Psoas muscle (tissue), 8 donors: ENCODE results near the gene AGMO. TPM values are rescaled to one million over a fixed set of nuclear protein-coding genes. Genes with fewer than 3 reads are reported as not detected.
"Not testable (repeated sequence)": the region's sequence is repeated elsewhere in the genome, so short reads cannot be mapped to it uniquely, and the experiment has no call there.

Experiments
- ATAC-seq, 4 donors: fragments of 200-7000 bp; cut with Tn5 transposase; one replicate each; pipeline ENCODE4 v1.9.1; 2020; ENCODE audit warnings: moderate library complexity in 3 of 4, mild to moderate bottlenecking in 2 of 4
- DNase-seq, 2 donors: peaks; one replicate each; pipeline ENCODE4 v3.0.0-alpha.2; 2020
- H3K27ac ChIP-seq: fragments of 200-600 bp; one replicate; pipeline ENCODE4 v1.8.0; 2022
- H3K27me3 ChIP-seq, 3 donors: fragments of 200-600 bp in 1 of 3; one replicate each; pipeline versions ENCODE4 v1.6.1 to v1.8.0; 2013 to 2022; ENCODE audit warnings: low read length in 2 of 3, mild to moderate bottlenecking in 2 of 3, moderate library complexity in 1 of 3; ENCODE audit not compliant: insufficient read depth in 3 of 3
- H3K36me3 ChIP-seq, 2 donors: fragments of 200-600 bp in 1 of 2; one replicate each; pipeline versions ENCODE4 v1.6.1 to v1.8.0; 2013 to 2022; ENCODE audit warnings: low read depth in 1 of 2, mild to moderate bottlenecking in 1 of 2, moderate library complexity in 1 of 2; ENCODE audit not compliant: insufficient read depth in 1 of 2
- H3K4me1 ChIP-seq: fragments of 200-600 bp; one replicate; pipeline ENCODE4 v1.8.0; 2022
- H3K4me3 ChIP-seq: fragments of 200-600 bp; one replicate; pipeline ENCODE4 v1.8.0; 2022; ENCODE audit warnings: mild to moderate bottlenecking
- H3K9me3 ChIP-seq: fragments of 200-600 bp; one replicate; pipeline ENCODE4 v1.8.0; 2022
- CTCF ChIP-seq: fragments of 200-600 bp; IDR thresholded peaks from one replicate; pipeline ENCODE4 v1.8.0; 2022; ENCODE audit warnings: antibody characterized with exemption
- WGBS, 3 donors: extraction: QIAGEN DNeasy Blood & Tissue Kit; methylation state at CpG; one replicate each; pipeline versions ENCODE4 v1.1.6 to v1.1.7; 2013; 5-methylcytosine and 5-hydroxymethylcytosine counted together
- intact Hi-C, 2 donors: fragments of 100-400 bp; cut with DNase I; formaldehyde crosslinking; loops; one replicate each; pipeline versions ENCODE4 v1.11.0 to v1.14.2; 2022
- polyA plus RNA-seq, 3 donors: library from polyadenylated mRNA; stranded (reverse); fragments of 200-250 nt; gene quantifications; one replicate each; pipeline ENCODE4 v1.2.3, GENCODE V29; 2013
- total RNA-seq, 4 donors: library from RNA; stranded (reverse); fragmentation: NEBNext Ultra II Directional in 2 of 4; extraction: Animal tissue kit (Norgen Biotek cat#: 25700) in 2 of 4; gene quantifications; one replicate each; pipeline versions ENCODE4 v1.2.1 to v1.2.4, GENCODE V29; 2021 to 2023
- donor health status: healthy with polysubstance abuse.
- donor health status: DM: no; HTN: no; CAD: no; lungs with moderate emphysema.
- donor health status: Bipolar disorder and iron deficiency.
- donor health status: healthy.
- donor health status: DM: yes; HTN: yes; CAD: no.
- donor health status: DM: no; HTN: no; CAD: no.
- donor health status: DM: no; HTN: no; CAD: no.
- donor health status: DM: yes; HTN: yes; CAD: no.

The AGMO gene
- total and polyA plus RNA-seq, 7 donors, result 0.13 to 0.54 (median 0.36) TPM; not detected in 1

- WGBS, 3 donors, result 83 to 87% (median 87%) methylated on average over 2 of the region's 2 CpGs
- H3K27me3 ChIP-seq, result no peaks in the 10 kb centered on the region
- H3K9me3 ChIP-seq, result no peaks in the 10 kb centered on the region
- DNase-seq (no peak), ATAC-seq (no peak)
- H3K4me1 ChIP-seq, result no peaks in the 10 kb centered on the region
- H3K27ac ChIP-seq, result no peak overlapping the region
- no peak overlapping the region for H3K4me3 ChIP-seq
- intact Hi-C loops, result no loop called here
- H3K36me3 ChIP-seq, result no peaks in the 10 kb centered on the region
- TF ChIP-seq CTCF, result no peak
These were observed 17.8 kb downstream of the AGMO start for GRCh38 chr7:15544050-15544449.

GRCh38 chr7:15543256-15543655 is 18.6 kb downstream of the AGMO start:
- H3K4me1 ChIP-seq, result no peaks in the 10 kb centered on the region
- H3K9me3 ChIP-seq, result no peaks in the 10 kb centered on the region
- intact Hi-C loops, result no loop called here
- no peak for ATAC-seq
- no peak overlapping the region for H3K27ac ChIP-seq
- no peak overlapping the region for H3K4me3 ChIP-seq
- TF ChIP-seq CTCF, result no peak
- H3K36me3 ChIP-seq, result no peaks in the 10 kb centered on the region
- H3K27me3 ChIP-seq, result no peaks in the 10 kb centered on the region
- DNase-seq, result no peak
- WGBS, 3 donors, result 73 to 85% (median 85%) methylated on average over 1 of the region's 1 CpG

DNA sequence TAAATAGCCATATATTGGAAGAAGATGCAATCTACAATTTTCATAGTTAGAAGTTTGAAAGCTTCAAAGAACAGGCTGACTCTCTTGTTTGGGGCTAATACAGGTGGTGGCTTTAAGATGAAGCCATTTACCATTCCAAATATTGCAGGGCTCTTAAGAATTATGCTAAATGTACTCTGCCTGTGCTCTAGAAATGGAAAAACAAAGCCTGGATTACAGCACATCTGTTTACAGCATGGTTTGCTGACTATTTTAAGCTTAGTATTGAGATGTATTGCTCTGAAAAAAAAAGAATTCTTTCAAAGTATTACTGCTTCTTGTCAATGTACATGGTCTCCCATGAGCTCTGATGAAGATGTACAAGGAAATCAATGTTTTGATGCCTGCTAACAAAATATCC is 34.2 kb downstream of the AGMO start:
- TF ChIP-seq CTCF, result no peak
- H3K4me1 ChIP-seq, result no peaks in the 10 kb centered on the region
- no peak overlapping the region for H3K27ac ChIP-seq
- H3K27me3 ChIP-seq, result no peaks in the 10 kb centered on the region
- H3K4me3 ChIP-seq, result no peak overlapping the region
- ATAC-seq, result no peak
- H3K36me3 ChIP-seq, result no peaks in the 10 kb centered on the region
- DNase-seq, result no peak
- no peaks in the 10 kb centered on the region for H3K9me3 ChIP-seq
- intact Hi-C loops, result no loop called here

DNA sequence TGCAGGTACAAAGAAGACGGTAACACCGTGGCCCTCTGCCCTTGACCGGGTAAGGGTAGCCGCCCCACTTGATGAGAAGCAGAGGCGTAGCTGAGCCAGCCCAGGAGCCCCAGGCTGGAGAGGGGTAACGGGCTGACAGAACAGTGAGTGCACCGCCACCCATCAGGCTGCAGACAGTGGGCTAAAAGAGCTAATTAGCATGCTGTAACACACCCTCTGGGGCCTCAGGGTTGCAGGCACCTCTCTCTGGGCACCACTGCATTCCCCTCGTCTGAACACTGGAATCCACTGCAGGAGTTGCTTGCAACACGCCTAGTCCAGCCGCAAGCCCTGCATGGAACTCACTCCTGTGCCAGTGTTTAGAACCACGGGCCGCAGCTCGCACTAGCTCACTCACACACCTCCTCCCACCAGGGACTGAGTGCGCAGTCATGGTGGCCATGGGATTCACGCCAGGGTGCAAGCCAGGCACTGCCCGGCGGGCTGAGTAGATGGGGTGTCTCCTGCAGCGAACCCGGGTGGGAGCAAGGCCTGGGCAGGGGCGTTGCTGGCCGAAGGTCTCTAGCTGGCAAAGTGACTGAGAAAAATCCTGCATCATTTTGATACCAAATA is 36.1 kb downstream of the AGMO start:
- intact Hi-C loops, result no loop called here
- no peak for TF ChIP-seq CTCF
- ATAC-seq (no peak), DNase-seq (no peak)
- Histone ChIP-seq H3K27me3 (no peaks in the 10 kb centered on the region), H3K4me1 (no peaks in the 10 kb centered on the region), H3K36me3 (no peaks in the 10 kb centered on the region), H3K4me3 (no peak overlapping the region), H3K9me3 (peaks cover 2% of the 10 kb centered on the region), H3K27ac (no peak overlapping the region)
- 95% methylated on average over 21 of the region's 21 CpGs for WGBS, 3 donors

GRCh38 chr7:15524077-15524476 is 37.7 kb downstream of the AGMO start:
- ATAC-seq (no peak), DNase-seq (no peak)
- peaks cover 3% of the 10 kb centered on the region for H3K9me3 ChIP-seq
- H3K4me3 ChIP-seq, result no peak overlapping the region
- H3K27me3 ChIP-seq, result no peaks in the 10 kb centered on the region
- intact Hi-C loops, result no loop called here
- no peak for TF ChIP-seq CTCF
- H3K27ac ChIP-seq, result no peak overlapping the region
- no peaks in the 10 kb centered on the region for H3K4me1 ChIP-seq
- 95 to 98% (median 98%) methylated on average over 1 of the region's 1 CpG for WGBS, 3 donors
- H3K36me3 ChIP-seq, result no peaks in the 10 kb centered on the region

DNA sequence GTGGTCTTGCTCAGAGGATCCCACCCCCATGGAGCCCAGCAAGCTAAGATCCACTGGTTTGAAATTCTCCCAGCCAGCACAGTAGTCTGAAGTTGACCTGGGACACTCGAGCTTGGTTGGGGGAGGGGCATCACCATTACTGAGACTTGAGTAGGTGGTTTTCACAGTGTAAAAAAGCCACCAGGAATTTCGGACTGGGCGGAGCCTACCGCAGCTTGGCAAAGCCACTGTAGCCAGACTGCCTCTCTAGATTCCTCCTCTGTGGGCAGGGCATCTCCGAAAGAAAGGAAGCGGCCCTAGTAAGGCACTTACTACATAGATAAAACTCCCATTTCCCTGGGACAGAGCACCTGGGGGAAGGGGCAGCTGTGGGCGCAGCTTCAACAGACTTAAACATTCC is 44.0 kb downstream of the AGMO start:
- ATAC-seq, H3K27ac ChIP-seq: not testable (repeated sequence)
- WGBS, 3 donors, result 85 to 93% (median 87%) methylated on average over 7 of the region's 7 CpGs

More for the DNA sequence above, 44.0 kb downstream of the AGMO start:
- DNase-seq, H3K27me3 ChIP-seq, H3K36me3 ChIP-seq, H3K4me3 ChIP-seq, H3K9me3 ChIP-seq, H3K4me1 ChIP-seq, intact Hi-C loops: not testable (repeated sequence)
